HEK293 (cell line): ENCODE data around the gene NSMCE1.

Source experiments
- BCL11B ChIP-seq: fragments of 450-650 bp; formaldehyde crosslinking; IDR thresholded peaks from 2 replicates; pipeline ENCODE4 v1.5.1; 2016; ENCODE audit warnings: low read depth, missing biosample characterization, missing genetic modification characterization
- KLF1 ChIP-seq: fragments of 450-650 bp; formaldehyde crosslinking; IDR thresholded peaks from 2 replicates; pipeline ENCODE4 v1.5.1; 2016; ENCODE audit warnings: missing biosample characterization, missing genetic modification characterization
- KLF10 ChIP-seq: fragments of 450-650 bp; IDR thresholded peaks from 2 replicates; pipeline ENCODE4 v1.5.1; 2018; ENCODE audit warnings: missing biosample characterization, mild to moderate bottlenecking, missing genetic modification characterization
- KLF7 ChIP-seq: fragments of 450-650 bp; formaldehyde crosslinking; IDR thresholded peaks from 2 replicates; pipeline ENCODE4 v1.5.1; 2016; ENCODE audit warnings: missing biosample characterization, missing genetic modification characterization, borderline replicate concordance
- OSR2 ChIP-seq: fragments of 450-650 bp; formaldehyde crosslinking; IDR thresholded peaks from 2 replicates; pipeline ENCODE4 v1.5.1; 2016; ENCODE audit warnings: missing biosample characterization, missing genetic modification characterization
- OVOL3 ChIP-seq: fragments of 450-650 bp; formaldehyde crosslinking; IDR thresholded peaks from 2 replicates; pipeline ENCODE4 v1.5.1; 2016; ENCODE audit warnings: missing biosample characterization, missing genetic modification characterization
- SETDB1 ChIP-seq: IDR thresholded peaks from one replicate; pipeline ENCODE4 v1.6.1; 2017; ENCODE audit warnings: mild to moderate bottlenecking, low read length, moderate library complexity, mixed read lengths; ENCODE audit not compliant: insufficient read length
- ZBTB10 ChIP-seq: fragments of 450-650 bp; formaldehyde crosslinking; IDR thresholded peaks from 2 replicates; pipeline ENCODE4 v1.5.1; 2016; ENCODE audit warnings: missing biosample characterization, missing genetic modification characterization
- ZBTB11 ChIP-seq: fragments of 450-650 bp; formaldehyde crosslinking; conservative IDR thresholded peaks from 2 replicates; pipeline ENCODE4 v1.5.1; 2016; ENCODE audit warnings: low read depth, missing biosample characterization, missing genetic modification characterization
- ZEB2 ChIP-seq: fragments of 450-650 bp; formaldehyde crosslinking; IDR thresholded peaks from 2 replicates; pipeline ENCODE4 v1.5.1; 2016; ENCODE audit warnings: missing biosample characterization, missing genetic modification characterization
- ZIC2 ChIP-seq: fragments of 450-650 bp; formaldehyde crosslinking; IDR thresholded peaks from 2 replicates; pipeline ENCODE4 v1.5.1; 2016; ENCODE audit warnings: missing biosample characterization, missing genetic modification characterization
- ZNF112 ChIP-seq: fragments of 450-650 bp; formaldehyde crosslinking; IDR thresholded peaks from 2 replicates; pipeline ENCODE4 v1.5.0; 2017; ENCODE audit warnings: missing biosample characterization, missing genetic modification characterization
- ZNF148 ChIP-seq: fragments of 450-650 bp; formaldehyde crosslinking; IDR thresholded peaks from 2 replicates; pipeline ENCODE4 v1.5.0; 2017; ENCODE audit warnings: missing biosample characterization, missing genetic modification characterization, borderline replicate concordance
- ZNF211 ChIP-seq: fragments of 450-650 bp; formaldehyde crosslinking; IDR thresholded peaks from 2 replicates; pipeline ENCODE4 v1.5.1; 2016; ENCODE audit warnings: low read depth, missing biosample characterization, missing genetic modification characterization
- ZNF23 ChIP-seq: fragments of 450-650 bp; formaldehyde crosslinking; IDR thresholded peaks from 2 replicates; pipeline ENCODE4 v1.5.1; 2016; ENCODE audit warnings: missing biosample characterization, missing genetic modification characterization, borderline replicate concordance
- ZNF280C ChIP-seq: fragments of 450-650 bp; formaldehyde crosslinking; IDR thresholded peaks from 2 replicates; pipeline ENCODE4 v1.5.1; 2016; ENCODE audit warnings: missing biosample characterization, missing genetic modification characterization
- ZNF394 ChIP-seq: fragments of 450-650 bp; formaldehyde crosslinking; IDR thresholded peaks from 2 replicates; pipeline ENCODE4 v1.5.1; 2016; ENCODE audit warnings: missing biosample characterization, missing genetic modification characterization, mild to moderate bottlenecking, moderate library complexity, borderline replicate concordance
- ZNF529 ChIP-seq: fragments of 450-650 bp; formaldehyde crosslinking; IDR thresholded peaks from 2 replicates; pipeline ENCODE4 v1.5.1; 2017; ENCODE audit warnings: missing genetic modification characterization, missing biosample characterization; ENCODE audit not compliant: insufficient replicate concordance
- ZNF549 ChIP-seq: fragments of 450-650 bp; IDR thresholded peaks from 2 replicates; pipeline ENCODE4 v1.5.1; 2018; ENCODE audit warnings: missing biosample characterization, missing genetic modification characterization, mild to moderate bottlenecking, inconsistent platforms, moderate library complexity
- ZNF658 ChIP-seq: fragments of 450-650 bp; formaldehyde crosslinking; IDR thresholded peaks from 2 replicates; pipeline ENCODE4; 2016; ENCODE audit warnings: missing biosample characterization, missing genetic modification characterization
- ZNF701 ChIP-seq: fragments of 450-650 bp; formaldehyde crosslinking; IDR thresholded peaks from 2 replicates; pipeline ENCODE4 v1.5.1; 2016; ENCODE audit warnings: missing biosample characterization, missing genetic modification characterization
- ZNF785 ChIP-seq: fragments of 450-650 bp; formaldehyde crosslinking; IDR thresholded peaks from 2 replicates; pipeline ENCODE4 v1.5.1; 2016; ENCODE audit warnings: missing biosample characterization, missing genetic modification characterization
- ZNF791 ChIP-seq: fragments of 450-650 bp; formaldehyde crosslinking; IDR thresholded peaks from 2 replicates; pipeline ENCODE4 v1.5.1; 2016; ENCODE audit warnings: missing biosample characterization, missing genetic modification characterization
- ZSCAN18 ChIP-seq: fragments of 450-650 bp; formaldehyde crosslinking; IDR thresholded peaks from 2 replicates; pipeline ENCODE4 v1.5.1; 2016; ENCODE audit warnings: missing biosample characterization, missing genetic modification characterization
- ZSCAN4 ChIP-seq: fragments of 450-650 bp; formaldehyde crosslinking; IDR thresholded peaks from 2 replicates; pipeline ENCODE4 v1.5.1; 2017; ENCODE audit warnings: missing biosample characterization, missing genetic modification characterization

The NSMCE1 gene

GRCh38 chr16:27203507-27204311, 64.9 kb downstream of the NSMCE1 start, which contains the start of gene KDM8 (continued):
- TF ChIP-seq KLF7, result peak; percentile 35; the same call in 1 of the 2 replicates
- no peak for TF ChIP-seq ZNF23 (tag by site-specific recombination)
- no peak for TF ChIP-seq ZNF211 (tag by site-specific recombination)
- TF ChIP-seq OSR2 (tag by site-specific recombination), result no peak
- no peak for TF ChIP-seq KLF1
- no peak for TF ChIP-seq ZNF549 (tag by site-specific recombination)
- no peak for TF ChIP-seq KLF10
- TF ChIP-seq ZBTB11 (tag by site-specific recombination), result peak; percentile 66
- TF ChIP-seq ZNF529 (tag by site-specific recombination), result no peak
- no peak for TF ChIP-seq ZNF658
- TF ChIP-seq ZBTB10 (tag by site-specific recombination), result no peak
- 0 out of 2 replicates have a peak, but pooled peaks have one; percentile 70 for TF ChIP-seq OVOL3 (tag by site-specific recombination)
- peak; percentile 24; the same call in 1 of the 2 replicates for TF ChIP-seq ZIC2 (tag by site-specific recombination)
- TF ChIP-seq BCL11B (tag by site-specific recombination), result no peak
- 0 out of 2 replicates have a peak, but pooled peaks have one; percentile 41 for TF ChIP-seq ZNF785
- no peak for TF ChIP-seq ZSCAN18
- TF ChIP-seq ZNF791 (tag by site-specific recombination), result no peak
- TF ChIP-seq ZNF148 (tag by site-specific recombination), result no peak
- no peak for TF ChIP-seq ZNF394 (tag by site-specific recombination)
- TF ChIP-seq ZNF112 (tag by site-specific recombination), result no peak
- TF ChIP-seq ZNF701, result no peak
- no peak for TF ChIP-seq ZSCAN4
- 0 out of 2 replicates have a peak, but pooled peaks have one; percentile 22 for TF ChIP-seq ZEB2
- TF ChIP-seq ZNF280C (tag by site-specific recombination), result no peak
- TF ChIP-seq SETDB1, result peak; percentile 19
